ENCODE measurements around the gene CTSC.

DNA sequence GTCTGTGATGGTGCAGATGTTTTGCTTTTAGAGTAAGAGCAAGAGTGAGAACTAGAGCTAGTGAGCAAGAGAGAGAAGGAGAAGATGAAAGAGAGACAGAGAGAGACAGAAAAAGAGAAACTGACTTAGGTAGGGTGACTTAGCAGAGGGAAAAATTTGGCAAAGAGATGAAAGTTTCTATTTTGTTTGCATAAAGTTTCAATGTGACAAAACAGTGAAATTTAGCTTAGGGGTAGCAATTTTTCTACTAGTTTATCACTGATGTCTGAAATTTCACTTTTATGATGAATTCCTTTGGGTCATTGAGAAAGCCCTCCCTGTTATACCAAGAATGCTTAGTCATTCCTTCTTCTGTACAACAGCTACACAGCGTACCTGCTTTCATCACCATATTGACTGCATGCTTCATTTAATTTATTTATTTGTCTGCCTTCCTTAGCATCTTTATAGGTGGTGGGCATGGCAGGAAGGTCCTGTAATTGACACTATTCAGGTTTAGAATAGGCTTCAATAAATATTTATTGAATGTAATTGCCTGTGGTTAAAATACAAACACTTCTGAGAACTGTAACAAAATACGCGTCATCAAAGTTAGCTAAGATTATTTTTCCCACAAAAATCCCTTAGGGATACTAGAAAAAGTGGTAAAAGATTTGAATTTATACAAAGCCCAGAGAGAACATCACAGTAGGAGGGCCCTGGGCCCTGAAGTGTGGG, 19.9 kb upstream of the CTSC start:
- TF ChIP-seq CTCF (IDR thresholded peaks at IDR 0.05) (no peak), POLR2A (IDR thresholded peaks at IDR 0.05; ENCODE audit: low read depth) (no peak), EP300 (IDR thresholded peaks at IDR 0.05) (no peak), POLR2AphosphoS5 (IDR thresholded peaks at IDR 0.05) (no peak)
